GM19397 (cell line): ENCODE data around the gene CLEC3B.
"Not testable (repeated sequence)": the region's sequence is repeated elsewhere in the genome, so short reads cannot be mapped to it uniquely, and the experiment has no call there.

Experiments
- ATAC-seq: cut with Tn5 transposase; IDR thresholded peaks from one replicate; pipeline ENCODE4 v1.9.1; 2021; ENCODE audit warnings: mild to moderate bottlenecking, moderate library complexity; ENCODE audit not compliant: unreplicated experiment

CLEC3B gene

GRCh38 chr3:45026038-45026437 is at the start of gene CLEC3B:
Gene CLEC3B, plus strand, starts transcription at chr3:45026303. Its CDS starts 60 bp downstream, at chr3:45026363.
- no peak for ATAC-seq

- no peak for ATAC-seq
These were observed 44.9 kb upstream of the CLEC3B start for GRCh38 chr3:44981220-44981619.

- no peak for ATAC-seq
These were observed 44.4 kb upstream of the CLEC3B start for GRCh38 chr3:44981751-44982150.

- no peak for ATAC-seq
These were observed 43.3 kb upstream of the CLEC3B start for GRCh38 chr3:44982817-44983216.

GRCh38 chr3:44983484-44983941 is 42.6 kb upstream of the CLEC3B start:
- ATAC-seq: no peak

- ATAC-seq: no peak
These were observed 41.8 kb upstream of the CLEC3B start for GRCh38 chr3:44984335-44984734.

- not testable (repeated sequence) for ATAC-seq
These were observed 39.8 kb upstream of the CLEC3B start for GRCh38 chr3:44986330-44986729.

GRCh38 chr3:44987332-44987731 is 38.8 kb upstream of the CLEC3B start:
- no peak for ATAC-seq

GRCh38 chr3:44988073-44988472 is 38.0 kb upstream of the CLEC3B start:
- no peak for ATAC-seq

GRCh38 chr3:44989141-44989540 is 37.0 kb upstream of the CLEC3B start:
- no peak for ATAC-seq

- no peak for ATAC-seq
These were observed 36.3 kb upstream of the CLEC3B start for GRCh38 chr3:44989636-44990373.

- ATAC-seq: no peak
These were observed 34.8 kb upstream of the CLEC3B start for GRCh38 chr3:44991326-44991725.

- ATAC-seq: no peak
These were observed 33.3 kb upstream of the CLEC3B start for GRCh38 chr3:44992555-44993470.

GRCh38 chr3:44993471-44994205 is 32.5 kb upstream of the CLEC3B start:
- no peak for ATAC-seq

GRCh38 chr3:44995142-44995770 is 30.8 kb upstream of the CLEC3B start:
- no peak for ATAC-seq

- ATAC-seq: no peak
These were observed 29.5 kb upstream of the CLEC3B start for GRCh38 chr3:44996556-44996969.

- ATAC-seq: no peak
These were observed 26.3 kb upstream of the CLEC3B start for GRCh38 chr3:44999782-45000181.

- no peak for ATAC-seq
These were observed 25.3 kb upstream of the CLEC3B start for GRCh38 chr3:45000823-45001222.

- no peak for ATAC-seq
These were observed 24.4 kb upstream of the CLEC3B start for GRCh38 chr3:45001738-45002137.

GRCh38 chr3:45002139-45002660 is 23.9 kb upstream of the CLEC3B start:
- ATAC-seq: no peak
